Loucy (cell line): Measurements from ENCODE around the gene PRKACB.

Experiments used
- EZH2phosphoT487 ChIP-seq: fragments of 200-600 bp; IDR thresholded peaks from 2 replicates; pipeline ENCODE4 v1.6.1; 2018; ENCODE audit warnings: antibody characterized with exemption, mild to moderate bottlenecking, moderate library complexity, borderline replicate concordance
- TF ChIP-seq, protein P1 (sequence below): fragments of 200-600 bp; sonication (generic); conservative IDR thresholded peaks from 2 replicates; pipeline ENCODE4 v1.5.1; 2014; ENCODE audit warnings: mild to moderate bottlenecking, antibody characterized with exemption, low read length

DNA sequence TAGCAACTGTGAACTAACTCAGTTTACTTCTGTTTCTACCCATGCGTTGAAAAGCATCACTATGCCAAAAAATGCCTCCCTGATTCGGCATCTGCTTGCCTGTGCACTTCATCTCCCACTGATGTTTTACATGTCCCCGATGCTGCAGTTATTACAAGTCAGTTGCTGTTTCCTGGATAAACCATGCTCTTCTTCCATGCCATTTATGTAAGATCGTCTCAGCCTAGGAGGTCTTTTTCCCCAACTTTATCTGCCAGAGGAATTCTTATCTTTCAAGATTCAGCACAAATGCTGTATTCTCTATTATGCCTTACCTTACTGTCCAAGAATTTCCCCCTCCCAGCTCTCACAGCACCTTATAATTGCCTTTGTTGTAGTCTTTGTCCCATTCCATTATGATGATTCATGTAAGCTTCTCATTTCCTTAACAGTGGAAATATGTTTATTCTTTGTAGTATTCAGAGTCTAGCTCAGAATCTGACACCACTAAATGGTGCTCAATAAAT is 30.0 kb downstream of the PRKACB start:
- TF ChIP-seq, protein P1, sequence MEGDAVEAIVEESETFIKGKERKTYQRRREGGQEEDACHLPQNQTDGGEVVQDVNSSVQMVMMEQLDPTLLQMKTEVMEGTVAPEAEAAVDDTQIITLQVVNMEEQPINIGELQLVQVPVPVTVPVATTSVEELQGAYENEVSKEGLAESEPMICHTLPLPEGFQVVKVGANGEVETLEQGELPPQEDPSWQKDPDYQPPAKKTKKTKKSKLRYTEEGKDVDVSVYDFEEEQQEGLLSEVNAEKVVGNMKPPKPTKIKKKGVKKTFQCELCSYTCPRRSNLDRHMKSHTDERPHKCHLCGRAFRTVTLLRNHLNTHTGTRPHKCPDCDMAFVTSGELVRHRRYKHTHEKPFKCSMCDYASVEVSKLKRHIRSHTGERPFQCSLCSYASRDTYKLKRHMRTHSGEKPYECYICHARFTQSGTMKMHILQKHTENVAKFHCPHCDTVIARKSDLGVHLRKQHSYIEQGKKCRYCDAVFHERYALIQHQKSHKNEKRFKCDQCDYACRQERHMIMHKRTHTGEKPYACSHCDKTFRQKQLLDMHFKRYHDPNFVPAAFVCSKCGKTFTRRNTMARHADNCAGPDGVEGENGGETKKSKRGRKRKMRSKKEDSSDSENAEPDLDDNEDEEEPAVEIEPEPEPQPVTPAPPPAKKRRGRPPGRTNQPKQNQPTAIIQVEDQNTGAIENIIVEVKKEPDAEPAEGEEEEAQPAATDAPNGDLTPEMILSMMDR = no peak
- no peak for TF ChIP-seq EZH2phosphoT487
